HCT116 (cell line): ENCODE data around the gene MYH6. TPM values are rescaled to one million over a fixed set of nuclear protein-coding genes. Genes with fewer than 3 reads are reported as not detected.

Experiments used
- ATAC-seq: fragments of 200-7000 bp; cut with Tn5 transposase; 2 replicates; pipeline ENCODE4 v1.9.1; 2020; ENCODE audit warnings: mild to moderate bottlenecking, moderate library complexity
- BruUV-seq: library from RNA; stranded (reverse); fragments of 400-500 nt; replicated peaks from 2 replicates; lab custom pipeline; 2021; lab: Mats Ljungman, UMichigan
- CTCF ChIA-PET: fragments of 300-600 bp; sonication (Branson Sonifier 250); formaldehyde crosslinking; loops from one replicate; lab custom pipeline; 2021; ENCODE audit warnings: antibody characterized with exemption; lab: Charles Lee
- POLR2A ChIA-PET: fragments of 300-600, 350-600 bp; sonication (Branson Sonifier 250); formaldehyde crosslinking; loops from one replicate; lab custom pipeline; 2021; ENCODE audit warnings: antibody characterized with exemption; lab: Charles Lee
- RAD21 ChIA-PET, 2 experiments: fragments of 300-600 bp; sonication (Branson Sonifier 250); formaldehyde crosslinking; loops; one replicate each; lab custom pipeline; 2023; ENCODE audit warnings: low total read pairs in 2 of 2; ENCODE audit not compliant: uncharacterized antibody in 2 of 2, unreplicated experiment in 2 of 2, low non-redundant PET in 1 of 2; lab: Charles Lee
- DNase-seq: peaks from one replicate; pipeline ENCODE4 v3.0.0-alpha.2; 2010; ENCODE audit warnings: low read depth, low spot score
- H2AFZ ChIP-seq: fragments of 200-600 bp; shearing (Covaris generic), sonication (generic); 2 replicates; pipeline ENCODE4 v1.6.1; 2017; ENCODE audit warnings: low read depth, mixed run types, mixed read lengths, antibody characterized with exemption, low read length; ENCODE audit not compliant: poor library complexity, severe bottlenecking
- H3K27ac ChIP-seq: 2 replicates; pipeline ENCODE4 v1.5.1; 2012; ENCODE audit warnings: low read depth, low read length
- H3K27me3 ChIP-seq: fragments of 200-600 bp; sonication (generic); 2 replicates; pipeline ENCODE4 v1.6.1; 2016; ENCODE audit warnings: mixed run types, low read length, mixed read lengths; ENCODE audit not compliant: insufficient read depth
- H3K36me3 ChIP-seq, 2 experiments: fragments of 200-500 bp in 1 of 2; fragments of 200-600 bp in 1 of 2; sonication (Bioruptor generic) in 1 of 2; sonication (generic) in 1 of 2; 2 replicates each; pipeline versions ENCODE4 v1.5.1 to v1.6.1; 2014 to 2016; ENCODE audit warnings: low read length in 2 of 2, inconsistent platforms in 1 of 2, mixed read lengths in 1 of 2, mixed run types in 1 of 2; ENCODE audit not compliant: insufficient read depth in 2 of 2, control insufficient read depth in 1 of 2
- H3K4me1 ChIP-seq, 2 experiments: fragments of 200-600 bp in 1 of 2; sonication (generic) in 1 of 2; 2 replicates each; pipeline versions ENCODE4 v1.5.1 to v1.6.1; 2012 to 2017; ENCODE audit warnings: low read length in 2 of 2, inconsistent platforms in 1 of 2, mild to moderate bottlenecking in 1 of 2, mixed read lengths in 1 of 2, mixed run types in 1 of 2, moderate library complexity in 1 of 2; ENCODE audit not compliant: insufficient read depth in 2 of 2, control insufficient read depth in 1 of 2
- H3K4me2 ChIP-seq: fragments of 200-600 bp; sonication (generic); 2 replicates; pipeline ENCODE4 v1.6.1; 2017; ENCODE audit warnings: mixed run types, low read length, mixed read lengths
- H3K4me3 ChIP-seq, 2 experiments: fragments of 200-600 bp in 1 of 2; sonication (generic) in 1 of 2; replicated peaks in 1 of 2; 2 replicates each; pipeline ENCODE4 v1.5.1; 2011 to 2016; ENCODE audit warnings: low read length in 2 of 2, control low read depth in 1 of 2, low read depth in 1 of 2, mild to moderate bottlenecking in 1 of 2, mixed read lengths in 1 of 2, mixed run types in 1 of 2
- H3K79me2 ChIP-seq: fragments of 200-600 bp; sonication (generic); 2 replicates; pipeline ENCODE4 v1.6.1; 2017; ENCODE audit warnings: mild to moderate bottlenecking, mixed run types, low read length, moderate library complexity, mixed read lengths; ENCODE audit not compliant: insufficient read depth
- H3K9ac ChIP-seq: fragments of 200-600 bp; sonication (generic); 2 replicates; pipeline ENCODE4 v1.6.1; 2016; ENCODE audit warnings: low read length, mixed read lengths
- H3K9me2 ChIP-seq: fragments of 200-600 bp; sonication (generic), shearing (Covaris generic); 2 replicates; pipeline ENCODE4 v1.6.1; 2017; ENCODE audit warnings: mixed run types, mild to moderate bottlenecking, moderate library complexity; ENCODE audit not compliant: insufficient read depth
- H3K9me3 ChIP-seq, 2 experiments: fragments of 200-500 bp in 1 of 2; fragments of 200-600 bp in 1 of 2; sonication (Bioruptor generic) in 1 of 2; sonication (generic) in 1 of 2; 2 replicates each; pipeline ENCODE4 v1.6.1; 2014 to 2017; ENCODE audit warnings: low read length in 2 of 2, mixed read lengths in 2 of 2, inconsistent platforms in 1 of 2, low read depth in 1 of 2, mild to moderate bottlenecking in 1 of 2, mixed run types in 1 of 2, moderate library complexity in 1 of 2; ENCODE audit not compliant: control insufficient read depth in 1 of 2, insufficient read depth in 1 of 2
- H4K20me1 ChIP-seq: fragments of 200-600 bp; sonication (generic), shearing (Covaris generic); 2 replicates; pipeline ENCODE4 v1.6.1; 2017; ENCODE audit warnings: mixed run types, mild to moderate bottlenecking, moderate library complexity; ENCODE audit not compliant: insufficient read depth
- CBX3 ChIP-seq: IDR thresholded peaks from 2 replicates; pipeline ENCODE4 v1.6.1; 2012; ENCODE audit warnings: low read depth
- EZH2 ChIP-seq: fragments of 200-600 bp; sonication (generic); IDR thresholded peaks from 2 replicates; pipeline ENCODE4 v1.6.1; 2017; ENCODE audit warnings: antibody characterized with exemption, mixed run types
- EZH2phosphoT487 ChIP-seq: fragments of 200-600 bp; IDR thresholded peaks from 2 replicates; pipeline ENCODE4 v1.6.1; 2018; ENCODE audit warnings: antibody characterized with exemption, borderline replicate concordance
- POLR2A ChIP-seq: IDR thresholded peaks from 2 replicates; pipeline ENCODE4 v1.7.0; 2011; ENCODE audit warnings: borderline replicate concordance; ENCODE audit not compliant: insufficient read depth, insufficient read length; ENCODE audit errors: extremely low read depth
- POLR2AphosphoS5 ChIP-seq: IDR thresholded peaks from 2 replicates; pipeline ENCODE4 v1.6.1; 2011; ENCODE audit warnings: mild to moderate bottlenecking, low read depth, low read length, moderate library complexity
- SIN3A ChIP-seq: IDR thresholded peaks from 2 replicates; pipeline ENCODE4 v1.6.1; 2012; ENCODE audit warnings: low read depth
- TCF7L2 ChIP-seq: IDR thresholded peaks from 2 replicates; pipeline ENCODE4 v1.7.0; 2011; ENCODE audit warnings: borderline replicate concordance, inconsistent platforms; ENCODE audit not compliant: insufficient read depth, insufficient read length; ENCODE audit errors: extremely low read depth
- YY1 ChIP-seq: IDR thresholded peaks from 2 replicates; pipeline ENCODE4 v1.6.1; 2011; ENCODE audit warnings: low read length, low read depth, moderate library complexity, mild to moderate bottlenecking; ENCODE audit not compliant: insufficient replicate concordance; ENCODE audit errors: extremely low read depth
- ZFX ChIP-seq: fragments of 450-650 bp; IDR thresholded peaks from 2 replicates; pipeline ENCODE4 v1.6.1; 2017
- intact Hi-C: fragments of 100-400 bp; cut with micrococcal nuclease; formaldehyde crosslinking; loops from 2 replicates; pipeline ENCODE4 v1.10.0; 2022
- total RNA-seq: library from RNA; stranded (reverse); gene quantifications from one replicate; pipeline ENCODE4 v1.2.1, GENCODE V29; 2021; ENCODE audit not compliant: unreplicated experiment
- TF ChIP-seq, protein P1 (sequence below): IDR thresholded peaks from 2 replicates; pipeline ENCODE4 v1.6.1; 2012
- TF ChIP-seq, protein P2 (sequence below): IDR thresholded peaks from 2 replicates; pipeline ENCODE4 v1.6.1; 2012; ENCODE audit warnings: low read depth
- TF ChIP-seq, protein P3 (sequence below), 3 experiments: fragments of 200-600 bp in 1 of 3; sonication (generic) in 1 of 3; IDR thresholded peaks in 2 of 3; conservative IDR thresholded peaks in 1 of 3; 2 replicates each; pipeline ENCODE4 v1.5.1; 2012 to 2017; ENCODE audit warnings: low read depth in 2 of 3, low read length in 2 of 3, antibody characterized with exemption in 1 of 3, borderline replicate concordance in 1 of 3, control low read depth in 1 of 3, mild to moderate bottlenecking in 1 of 3, mixed read lengths in 1 of 3, mixed run types in 1 of 3, moderate library complexity in 1 of 3; ENCODE audit not compliant: insufficient read depth in 1 of 3

The MYH6 gene
- total RNA-seq, 1 experiment from 2014 or later: not detected

DNA sequence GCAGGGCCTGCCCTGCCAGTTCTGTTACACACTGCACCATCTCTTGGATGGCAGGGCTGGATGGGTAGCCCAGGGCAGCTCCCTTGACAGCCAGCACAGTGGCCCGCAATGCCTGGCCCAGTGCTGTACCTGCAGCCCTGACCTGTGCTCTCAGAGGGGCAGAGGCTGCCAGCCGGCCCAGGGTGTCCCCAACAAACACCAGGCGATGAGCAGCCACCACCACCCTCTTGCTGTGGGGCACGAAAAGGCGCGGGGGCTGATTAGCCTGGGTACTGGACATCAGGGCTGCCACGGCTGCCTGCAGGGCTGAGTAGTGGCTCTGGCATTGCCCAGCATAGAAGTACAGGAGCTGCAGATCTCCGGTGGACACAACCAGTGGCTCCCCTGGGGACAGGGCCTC, 50.8 kb downstream of the MYH6 start:
- Histone ChIP-seq H3K27me3 (no peaks in the 10 kb centered on the region), H3K9ac (no peak overlapping the region), H3K4me3 (no peak overlapping the region), H2AFZ (no peak overlapping the region), H3K27ac (no peak overlapping the region), H3K9me2 (no peaks in the 10 kb centered on the region), H3K9me3 (no peaks in the 10 kb centered on the region), H4K20me1 (no peaks in the 10 kb centered on the region), H3K36me3 (no peaks in the 10 kb centered on the region), H3K4me1 (0 out of 4 replicates have a peak, but pooled peaks cover 0 to 2% of the 10 kb centered on the region in 2 experiments), H3K79me2 (no peaks in the 10 kb centered on the region), H3K4me2 (no peak overlapping the region)
- ChIA-PET CTCF (interaction anchor here (0.6 kb wide), 1 partner anchor 206 kb away, joined by 4 read pairs; no protein-coding TSS in a partner anchor), POLR2A (no interaction called here), RAD21 (no interaction called here)
- BruUV-seq: no TSS peak
- no peak for TF ChIP-seq TCF7L2
- TF ChIP-seq, protein P1, sequence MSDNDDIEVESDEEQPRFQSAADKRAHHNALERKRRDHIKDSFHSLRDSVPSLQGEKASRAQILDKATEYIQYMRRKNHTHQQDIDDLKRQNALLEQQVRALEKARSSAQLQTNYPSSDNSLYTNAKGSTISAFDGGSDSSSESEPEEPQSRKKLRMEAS: no peak
- TF ChIP-seq SIN3A: no peak
- no peak for TF ChIP-seq CBX3
- TF ChIP-seq EZH2: no peak
- ATAC-seq: no peak
- no peak for DNase-seq
- intact Hi-C loops: no loop called here

DNA sequence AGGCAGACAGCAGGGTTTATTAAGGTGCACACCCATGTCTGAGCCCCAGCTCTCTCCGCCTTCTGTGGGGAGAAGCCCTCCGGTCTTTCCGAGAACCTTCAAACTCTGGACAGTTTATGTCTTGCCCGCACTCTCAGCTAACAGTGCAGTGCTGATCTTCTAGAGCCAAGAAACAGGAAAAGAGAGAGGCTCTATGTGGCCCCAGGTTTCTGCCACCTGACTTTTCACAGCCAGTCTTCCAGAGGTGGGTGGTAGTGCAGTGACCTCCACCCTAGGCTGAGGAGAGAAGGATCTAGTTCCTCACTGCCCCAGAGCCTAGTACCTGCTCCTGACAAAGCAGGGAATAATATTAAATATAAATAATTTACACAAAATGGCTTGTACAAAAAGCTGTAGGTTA, 51.4 kb downstream of the MYH6 start:
- Histone ChIP-seq H3K79me2 (no peaks in the 10 kb centered on the region), H3K4me2 (no peak overlapping the region), H3K27ac (no peak overlapping the region), H3K9ac (no peak overlapping the region), H3K27me3 (no peaks in the 10 kb centered on the region), H4K20me1 (no peaks in the 10 kb centered on the region), H3K9me2 (no peaks in the 10 kb centered on the region), H3K36me3 (no peaks in the 10 kb centered on the region), H3K4me3 (no peak overlapping the region), H3K4me1 (0 out of 4 replicates have a peak, but pooled peaks cover 0 to 2% of the 10 kb centered on the region in 2 experiments), H2AFZ (no peak overlapping the region), H3K9me3 (no peaks in the 10 kb centered on the region)
- ChIA-PET CTCF (interaction anchor here (0.6 kb wide), 1 partner anchor 205 kb away, joined by 4 read pairs; no protein-coding TSS in a partner anchor), POLR2A (no interaction called here), RAD21 (no interaction called here)
- ATAC-seq: no peak
- no peak for DNase-seq
- intact Hi-C loops: no loop called here
- no TSS peak for BruUV-seq
- no peak for TF ChIP-seq POLR2AphosphoS5
- no peak for TF ChIP-seq POLR2A
- no peak for TF ChIP-seq YY1
- no peak for TF ChIP-seq ZFX
- no peak for TF ChIP-seq EZH2phosphoT487
- TF ChIP-seq, protein P2, sequence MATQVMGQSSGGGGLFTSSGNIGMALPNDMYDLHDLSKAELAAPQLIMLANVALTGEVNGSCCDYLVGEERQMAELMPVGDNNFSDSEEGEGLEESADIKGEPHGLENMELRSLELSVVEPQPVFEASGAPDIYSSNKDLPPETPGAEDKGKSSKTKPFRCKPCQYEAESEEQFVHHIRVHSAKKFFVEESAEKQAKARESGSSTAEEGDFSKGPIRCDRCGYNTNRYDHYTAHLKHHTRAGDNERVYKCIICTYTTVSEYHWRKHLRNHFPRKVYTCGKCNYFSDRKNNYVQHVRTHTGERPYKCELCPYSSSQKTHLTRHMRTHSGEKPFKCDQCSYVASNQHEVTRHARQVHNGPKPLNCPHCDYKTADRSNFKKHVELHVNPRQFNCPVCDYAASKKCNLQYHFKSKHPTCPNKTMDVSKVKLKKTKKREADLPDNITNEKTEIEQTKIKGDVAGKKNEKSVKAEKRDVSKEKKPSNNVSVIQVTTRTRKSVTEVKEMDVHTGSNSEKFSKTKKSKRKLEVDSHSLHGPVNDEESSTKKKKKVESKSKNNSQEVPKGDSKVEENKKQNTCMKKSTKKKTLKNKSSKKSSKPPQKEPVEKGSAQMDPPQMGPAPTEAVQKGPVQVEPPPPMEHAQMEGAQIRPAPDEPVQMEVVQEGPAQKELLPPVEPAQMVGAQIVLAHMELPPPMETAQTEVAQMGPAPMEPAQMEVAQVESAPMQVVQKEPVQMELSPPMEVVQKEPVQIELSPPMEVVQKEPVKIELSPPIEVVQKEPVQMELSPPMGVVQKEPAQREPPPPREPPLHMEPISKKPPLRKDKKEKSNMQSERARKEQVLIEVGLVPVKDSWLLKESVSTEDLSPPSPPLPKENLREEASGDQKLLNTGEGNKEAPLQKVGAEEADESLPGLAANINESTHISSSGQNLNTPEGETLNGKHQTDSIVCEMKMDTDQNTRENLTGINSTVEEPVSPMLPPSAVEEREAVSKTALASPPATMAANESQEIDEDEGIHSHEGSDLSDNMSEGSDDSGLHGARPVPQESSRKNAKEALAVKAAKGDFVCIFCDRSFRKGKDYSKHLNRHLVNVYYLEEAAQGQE: no peak
- TF ChIP-seq, protein P3, sequence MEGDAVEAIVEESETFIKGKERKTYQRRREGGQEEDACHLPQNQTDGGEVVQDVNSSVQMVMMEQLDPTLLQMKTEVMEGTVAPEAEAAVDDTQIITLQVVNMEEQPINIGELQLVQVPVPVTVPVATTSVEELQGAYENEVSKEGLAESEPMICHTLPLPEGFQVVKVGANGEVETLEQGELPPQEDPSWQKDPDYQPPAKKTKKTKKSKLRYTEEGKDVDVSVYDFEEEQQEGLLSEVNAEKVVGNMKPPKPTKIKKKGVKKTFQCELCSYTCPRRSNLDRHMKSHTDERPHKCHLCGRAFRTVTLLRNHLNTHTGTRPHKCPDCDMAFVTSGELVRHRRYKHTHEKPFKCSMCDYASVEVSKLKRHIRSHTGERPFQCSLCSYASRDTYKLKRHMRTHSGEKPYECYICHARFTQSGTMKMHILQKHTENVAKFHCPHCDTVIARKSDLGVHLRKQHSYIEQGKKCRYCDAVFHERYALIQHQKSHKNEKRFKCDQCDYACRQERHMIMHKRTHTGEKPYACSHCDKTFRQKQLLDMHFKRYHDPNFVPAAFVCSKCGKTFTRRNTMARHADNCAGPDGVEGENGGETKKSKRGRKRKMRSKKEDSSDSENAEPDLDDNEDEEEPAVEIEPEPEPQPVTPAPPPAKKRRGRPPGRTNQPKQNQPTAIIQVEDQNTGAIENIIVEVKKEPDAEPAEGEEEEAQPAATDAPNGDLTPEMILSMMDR (IDR thresholded peaks at IDR 0.05 in 2 of 3, conservative IDR thresholded peaks at IDR 0.05 in 1 of 3; ENCODE audit: borderline replicate concordance in 1 of 3, insufficient read depth in 1 of 3, low read depth in 2 of 3, low read length in 2 of 3): no peak
- TF ChIP-seq TCF7L2: no peak
- TF ChIP-seq SIN3A: no peak
